Glomerular visceral epithelial cell (primary cell): ENCODE results near the gene LHFPL2.

Source experiments
- DNase-seq: peaks from one replicate; pipeline ENCODE4 v3.0.0-alpha.2; 2016; ENCODE audit errors: extremely low spot score

The LHFPL2 gene

DNA sequence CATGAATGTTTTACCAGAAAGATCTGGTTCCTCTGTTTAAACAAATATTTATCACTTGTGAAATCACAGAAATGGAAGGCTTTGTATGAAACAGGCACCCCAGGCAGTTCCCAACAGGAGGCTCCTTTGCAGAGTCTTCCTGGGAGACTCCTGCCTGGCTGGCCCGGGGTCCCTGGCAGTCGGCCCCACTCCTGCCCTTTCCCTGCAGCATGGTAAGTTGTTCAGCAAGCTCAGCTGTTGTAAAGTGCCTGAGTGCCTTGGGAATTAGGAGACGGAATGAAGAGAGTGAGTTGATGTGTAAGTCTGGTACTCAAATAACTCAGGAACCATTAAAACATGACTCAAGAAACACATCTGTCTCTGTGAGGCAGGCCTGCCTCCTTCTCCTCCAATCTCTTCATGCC lies 17.5 kb upstream of the LHFPL2 start:
- DNase-seq: no peak

DNA sequence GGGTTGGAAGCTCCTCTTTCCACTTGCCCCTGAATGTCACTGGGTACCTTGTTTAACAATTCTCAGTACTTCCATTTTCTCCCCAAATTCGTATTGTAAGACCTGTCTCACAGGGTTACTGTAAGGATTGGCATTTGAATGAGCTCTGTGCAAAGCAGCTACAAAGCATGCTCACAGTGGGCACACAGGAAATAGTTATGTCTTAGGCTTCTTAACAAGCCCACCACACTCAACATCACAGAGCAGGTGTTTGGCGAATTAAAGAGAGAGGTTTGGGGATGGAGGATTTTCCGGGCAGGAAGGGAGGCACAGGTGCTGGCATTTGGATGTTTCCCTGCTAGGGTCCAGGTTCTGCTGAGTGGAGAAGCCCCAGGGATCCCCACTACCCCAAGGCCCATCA lies 17.0 kb upstream of the LHFPL2 start:
- no peak for DNase-seq

DNA sequence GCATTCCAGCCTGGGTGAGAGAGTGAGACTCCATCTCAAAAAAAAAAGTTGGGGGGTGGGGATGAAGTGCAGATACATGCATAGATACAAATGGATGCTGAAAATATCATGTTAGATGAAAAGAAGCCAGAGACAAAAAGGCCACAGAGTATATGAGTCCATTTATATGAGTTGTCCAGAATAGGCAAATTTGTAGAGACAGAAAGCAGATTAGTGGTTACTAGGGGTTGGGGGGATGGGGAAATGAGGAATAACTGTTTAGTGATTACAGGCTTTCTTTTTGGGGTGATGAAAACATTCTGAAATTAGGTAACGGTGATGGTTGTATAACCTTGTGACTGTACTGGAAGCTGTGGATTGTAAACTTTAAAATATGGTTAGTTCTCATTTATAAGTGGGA lies 13.8 kb upstream of the LHFPL2 start:
- DNase-seq: no peak

DNA sequence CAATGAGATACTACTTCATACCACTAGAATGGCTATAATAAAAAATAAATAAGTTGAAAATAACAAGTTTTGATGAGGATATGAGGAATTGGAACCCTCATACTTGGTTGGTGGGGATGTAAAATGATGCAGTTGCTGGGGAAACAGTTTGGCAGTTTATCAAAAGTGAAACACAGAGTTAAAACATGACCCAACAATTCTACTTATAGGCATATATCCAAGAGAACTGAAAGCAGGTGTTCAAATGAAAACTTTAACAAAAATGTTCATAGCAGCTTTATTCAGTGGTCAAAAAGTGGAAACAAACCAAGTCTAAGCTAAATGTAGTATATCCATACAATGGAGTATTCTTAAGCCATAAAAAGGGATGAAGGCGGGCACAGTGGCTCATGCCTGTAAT lies 13.1 kb upstream of the LHFPL2 start:
- DNase-seq: no peak

DNA sequence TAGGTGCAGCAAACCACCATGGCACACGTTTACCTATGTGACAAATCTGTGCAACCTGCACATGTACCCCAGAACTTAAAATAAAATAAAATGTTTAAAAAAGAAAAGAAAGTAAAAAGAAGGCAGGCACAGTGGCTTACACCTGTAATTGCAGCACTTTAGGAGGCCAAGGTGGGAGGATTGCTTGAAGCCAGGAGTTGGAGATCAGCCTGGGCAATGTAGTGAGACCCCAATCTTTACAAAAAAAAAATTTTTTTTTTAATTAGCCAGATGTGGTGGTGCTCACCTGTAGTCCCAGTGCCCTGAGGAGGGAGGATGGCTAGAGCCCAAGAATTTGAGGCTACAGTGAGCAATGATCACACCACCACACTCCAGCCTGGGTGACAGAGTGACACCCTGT lies 12.5 kb upstream of the LHFPL2 start:
- no peak for DNase-seq

DNA sequence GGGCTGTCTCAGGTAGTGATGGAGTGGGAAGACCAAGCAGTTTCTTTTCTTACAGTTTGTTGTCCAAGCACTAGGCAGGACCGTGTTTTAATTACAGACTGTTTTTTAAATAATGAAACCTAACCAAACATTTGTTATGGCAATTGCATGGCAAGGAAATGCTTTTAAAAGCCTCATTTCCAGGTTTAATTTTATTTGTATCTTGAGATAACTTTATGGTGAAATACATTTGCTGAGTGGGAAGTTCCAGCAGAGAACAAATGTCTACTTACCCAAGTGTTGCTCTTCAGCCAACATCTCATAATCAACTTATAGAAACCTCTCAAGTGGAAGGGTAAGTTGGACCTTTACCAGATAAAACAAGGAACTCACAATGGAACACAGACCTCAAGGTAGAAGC lies 11.8 kb upstream of the LHFPL2 start:
- DNase-seq: no peak

DNA sequence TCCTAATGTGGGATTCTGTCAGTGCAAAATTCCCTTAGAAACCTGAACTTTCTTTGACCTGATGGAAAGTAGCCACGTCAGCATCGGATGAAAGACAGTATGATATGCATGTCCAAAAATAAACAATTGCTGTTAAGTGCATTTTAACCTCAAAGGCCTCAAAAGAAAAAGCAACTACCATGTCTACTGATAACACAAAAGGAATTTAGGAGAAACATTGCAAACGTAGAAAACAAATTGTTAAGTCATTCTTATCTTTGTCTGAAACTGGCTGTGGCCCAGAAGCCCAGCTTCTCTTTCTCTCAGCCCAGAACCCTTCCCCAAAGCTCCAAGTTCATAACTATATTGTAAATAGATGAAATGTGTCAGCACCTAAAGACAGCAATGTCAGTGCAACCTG lies 11.1 kb upstream of the LHFPL2 start:
- DNase-seq: no peak

DNA sequence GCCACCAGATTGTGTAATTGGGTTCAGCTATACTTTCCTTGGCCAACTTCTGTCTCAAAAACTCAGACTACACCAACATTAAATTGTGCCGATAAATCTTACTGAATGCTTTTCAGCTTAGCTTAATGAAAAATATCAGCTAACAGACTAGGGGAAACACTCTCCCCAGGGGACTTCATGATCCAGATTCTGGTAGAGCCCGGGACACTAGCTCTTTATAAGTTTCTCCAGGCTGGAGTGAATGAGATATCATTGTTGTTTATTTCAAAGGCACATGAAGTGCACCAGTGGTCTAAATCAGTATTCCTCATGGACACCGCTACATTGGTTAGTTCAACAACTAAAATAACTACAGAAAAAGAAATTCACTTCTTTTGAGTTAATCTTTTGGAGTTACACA lies 10.5 kb upstream of the LHFPL2 start:
- no peak for DNase-seq

DNA sequence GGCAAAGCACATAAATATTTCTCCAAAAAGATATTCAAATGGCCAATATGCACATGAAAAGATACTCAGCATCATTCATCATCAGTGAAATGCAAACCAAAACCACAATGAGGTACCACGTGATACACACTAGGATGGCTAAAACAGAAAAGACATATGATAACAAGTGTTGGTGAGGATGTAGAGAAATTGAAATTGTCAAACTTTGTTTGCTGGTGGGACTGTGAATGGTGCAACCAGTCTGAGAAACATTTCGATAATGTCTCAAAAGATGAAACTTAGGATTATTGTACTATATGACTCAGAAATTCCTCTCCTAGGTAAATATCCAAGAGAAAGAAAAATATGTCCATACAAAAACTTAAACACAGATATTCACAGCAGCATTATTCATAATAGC lies 8.6 kb upstream of the LHFPL2 start:
- no peak for DNase-seq

DNA sequence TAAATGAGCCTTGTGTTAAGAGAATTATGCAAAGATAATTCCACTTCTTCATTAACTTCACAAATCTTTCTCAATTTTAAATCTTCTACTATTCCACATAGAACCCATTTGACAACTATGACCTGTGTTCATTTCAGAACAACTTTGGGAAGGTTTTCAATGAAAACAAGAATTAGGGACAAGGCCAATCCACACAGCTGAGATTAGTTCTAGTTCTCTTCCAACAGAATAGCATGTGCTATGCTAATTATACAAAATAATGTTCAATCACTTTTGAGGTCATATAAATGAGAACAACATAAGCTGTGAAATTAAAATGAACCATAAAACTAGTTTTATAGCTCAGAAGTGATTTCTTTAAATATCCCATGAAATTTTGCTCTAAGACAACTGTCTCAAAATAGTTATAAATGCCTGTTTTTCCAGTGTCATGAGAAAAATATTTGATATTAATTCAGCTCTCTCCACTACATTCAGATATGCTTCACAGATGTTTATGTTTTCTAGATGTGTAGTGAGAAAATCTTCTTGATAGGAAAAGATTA lies 7.2 kb upstream of the LHFPL2 start:
- DNase-seq: no peak

DNA sequence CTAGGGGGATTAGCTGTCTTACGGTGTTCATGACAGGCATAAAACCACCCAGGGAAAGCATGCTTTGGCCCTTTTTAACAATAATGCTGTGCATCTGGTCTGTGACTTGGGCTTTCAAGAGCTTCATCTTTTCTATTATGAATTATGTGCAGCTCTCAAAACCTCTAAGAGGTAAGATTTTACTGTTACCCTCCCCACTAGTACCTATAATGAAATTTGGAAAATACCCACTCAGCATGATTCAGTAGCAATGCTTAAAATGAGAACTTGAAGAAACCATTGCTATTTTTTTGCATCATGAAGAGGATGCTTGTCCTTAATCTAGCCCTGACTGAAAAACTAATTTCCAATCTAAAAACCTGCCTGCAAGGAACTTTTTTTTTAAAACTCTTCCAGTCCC lies 5.8 kb upstream of the LHFPL2 start:
- no peak for DNase-seq

DNA sequence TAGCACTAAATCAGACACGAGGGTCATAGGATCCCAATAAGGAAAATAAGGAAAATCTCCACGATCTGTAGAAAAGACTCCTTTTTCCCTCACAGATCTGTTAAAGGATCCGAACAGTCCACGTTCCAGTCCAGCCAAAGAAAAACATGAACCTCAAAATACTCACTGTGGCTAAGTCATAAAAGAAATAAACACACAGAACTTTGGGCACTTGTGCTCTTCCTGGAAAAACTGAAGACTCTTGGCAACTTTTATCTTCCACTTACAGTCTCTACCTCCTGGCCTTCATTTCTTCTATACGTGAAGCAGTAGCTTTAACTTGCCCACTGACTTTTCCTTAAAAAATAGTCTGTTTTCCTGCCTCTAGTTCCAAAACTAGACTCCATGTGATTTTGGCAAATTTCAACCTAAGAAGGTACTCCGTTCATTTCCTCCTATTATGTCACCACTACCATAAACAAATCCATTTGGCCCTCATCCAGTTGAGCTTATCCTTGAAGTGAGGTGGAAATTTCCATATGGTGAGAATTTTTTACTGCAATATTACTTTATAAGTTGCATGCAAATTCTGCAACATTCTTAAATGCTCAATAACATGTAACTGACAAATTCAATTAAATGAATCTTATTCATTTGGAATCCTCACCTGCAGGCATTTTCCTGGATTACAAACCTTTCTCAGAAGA lies 5.3 kb upstream of the LHFPL2 start:
- DNase-seq: no peak

DNA sequence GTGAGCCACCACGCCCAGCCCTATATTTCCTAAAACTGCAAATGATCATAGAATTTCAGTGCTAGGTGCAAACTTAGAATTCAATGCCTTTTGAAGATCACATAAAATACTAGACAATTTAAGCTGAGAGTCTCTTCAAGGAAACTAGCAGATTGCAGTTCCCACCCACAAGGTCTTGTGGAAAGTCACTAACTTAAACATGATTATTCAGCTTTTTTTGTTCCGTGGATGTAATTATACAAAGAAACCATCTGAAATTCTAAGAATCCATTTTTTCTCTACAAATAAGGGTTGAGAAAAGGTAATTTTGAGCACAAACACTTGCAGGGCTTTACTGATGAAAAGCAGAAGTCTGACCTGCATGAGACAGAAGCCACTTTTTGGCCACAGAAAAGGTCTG lies 4.5 kb upstream of the LHFPL2 start:
- no peak for DNase-seq

DNA sequence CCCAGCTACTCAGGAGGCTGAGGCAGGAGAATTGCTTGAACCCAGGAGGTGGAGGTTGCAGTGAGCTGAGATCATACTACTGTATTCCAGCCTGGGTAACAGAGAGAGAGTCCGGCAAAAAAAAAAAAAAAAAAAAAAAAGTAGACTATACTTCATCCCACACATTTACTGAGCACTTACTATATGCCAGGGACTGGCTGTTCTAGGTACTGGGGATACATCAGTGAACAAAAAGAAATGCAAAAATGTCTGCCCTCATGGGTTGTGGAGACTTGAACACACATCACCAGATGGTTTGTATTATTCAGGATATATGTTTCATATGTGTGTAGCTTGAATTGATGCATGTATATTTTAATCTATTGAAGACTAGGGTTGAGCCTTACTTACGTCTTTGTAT lies 2.9 kb upstream of the LHFPL2 start:
- DNase-seq: no peak

DNA sequence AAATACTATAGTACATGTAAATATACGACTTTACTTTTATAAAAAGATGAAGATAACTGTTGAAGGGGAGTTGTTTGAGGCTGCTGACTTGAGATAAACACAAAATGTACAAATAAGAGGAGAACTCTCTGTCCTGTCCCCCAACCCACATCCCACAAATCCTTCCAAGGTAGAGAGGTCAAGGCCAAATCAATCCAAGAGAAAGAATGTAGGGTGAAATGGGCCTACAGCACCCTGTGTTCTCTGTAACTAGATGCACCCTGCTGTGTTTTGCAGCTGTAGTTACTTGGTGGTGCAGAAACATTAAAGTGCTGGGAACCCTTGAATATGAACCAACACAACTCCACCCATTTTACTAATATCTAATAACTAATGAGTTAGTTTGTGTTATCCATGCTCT lies 2.0 kb upstream of the LHFPL2 start:
- no peak for DNase-seq

DNA sequence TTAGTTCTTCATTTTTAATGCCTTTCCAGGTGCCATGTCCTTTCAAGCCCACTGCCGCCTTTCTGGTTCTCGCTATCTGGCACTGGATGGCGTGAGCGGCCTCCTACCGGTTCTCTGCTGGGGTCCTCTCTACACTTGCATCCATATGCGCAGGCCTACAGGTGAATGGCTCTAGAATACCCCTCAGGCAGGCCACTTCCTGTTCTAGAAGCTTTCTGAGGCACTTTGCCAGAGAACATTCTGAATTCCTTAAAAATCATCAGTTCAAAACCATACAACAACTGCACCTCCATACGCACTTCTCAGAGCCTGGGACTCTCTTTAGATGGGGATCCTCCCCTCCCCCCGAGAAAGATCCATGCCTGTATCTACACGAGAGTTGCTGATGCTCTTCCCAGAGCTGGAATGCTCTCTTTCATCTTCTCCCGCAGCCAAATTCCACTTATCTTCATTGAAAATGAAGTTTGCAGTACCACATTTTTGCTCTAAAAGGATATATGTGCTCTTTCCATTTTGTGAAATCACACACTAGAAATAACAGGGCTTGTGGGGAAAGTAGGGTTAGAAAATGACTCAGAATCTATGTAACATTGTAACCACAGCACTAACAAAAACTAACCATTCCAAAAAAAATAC lies 1.4 kb upstream of the LHFPL2 start:
- DNase-seq: no peak

DNA sequence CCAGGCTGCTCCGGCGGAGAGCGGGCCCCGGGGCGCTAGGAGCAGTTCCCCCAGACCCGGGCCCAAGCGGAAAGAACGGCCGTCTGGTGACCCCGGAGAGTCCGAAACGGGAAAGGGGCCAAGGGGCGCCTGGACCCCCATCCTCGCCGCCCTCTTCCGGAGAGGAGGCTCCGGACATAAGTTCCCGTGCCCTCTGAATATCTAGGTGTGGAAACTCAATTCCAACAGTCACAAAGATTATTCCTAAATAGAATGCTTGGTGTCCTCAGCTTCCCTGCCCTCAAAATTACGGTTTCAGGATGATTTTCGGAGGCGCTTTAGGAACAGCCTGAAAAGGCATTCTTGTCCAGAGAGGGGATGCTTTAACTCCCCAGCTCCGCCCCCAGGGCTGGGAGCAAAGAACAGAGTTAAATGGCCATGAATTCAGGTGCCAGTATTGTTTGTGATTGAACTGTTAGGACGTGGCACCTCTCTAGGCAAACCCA lies 681 bp upstream of the LHFPL2 start:
- DNase-seq: no peak

DNA sequence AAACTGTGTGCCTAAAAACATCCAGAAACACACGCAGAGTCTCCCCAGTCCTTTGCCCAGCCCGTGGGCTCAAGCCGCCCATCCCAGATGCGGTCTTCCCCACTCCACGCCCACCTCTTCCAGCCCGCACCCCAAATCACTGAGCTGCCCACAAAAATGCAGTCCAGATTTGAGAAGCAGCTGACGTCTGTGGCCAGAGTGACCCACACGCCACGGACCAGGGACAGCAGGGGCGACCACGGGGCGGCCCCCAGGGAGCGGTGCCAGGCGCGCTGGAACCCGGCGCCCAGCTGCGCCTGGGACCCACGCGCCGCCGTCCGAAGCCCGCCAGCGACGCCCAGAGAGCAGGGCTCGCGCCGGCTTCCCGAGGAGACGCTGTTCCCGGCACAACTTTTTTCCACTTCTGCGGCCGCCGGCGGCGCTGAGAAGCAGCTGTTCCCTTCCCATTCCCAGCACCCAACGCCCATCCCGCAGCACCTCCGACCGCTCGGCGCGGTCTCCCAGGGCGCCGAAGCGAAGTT lies 674 bp downstream of the LHFPL2 start:
- peak; percentile 66 for DNase-seq

DNA sequence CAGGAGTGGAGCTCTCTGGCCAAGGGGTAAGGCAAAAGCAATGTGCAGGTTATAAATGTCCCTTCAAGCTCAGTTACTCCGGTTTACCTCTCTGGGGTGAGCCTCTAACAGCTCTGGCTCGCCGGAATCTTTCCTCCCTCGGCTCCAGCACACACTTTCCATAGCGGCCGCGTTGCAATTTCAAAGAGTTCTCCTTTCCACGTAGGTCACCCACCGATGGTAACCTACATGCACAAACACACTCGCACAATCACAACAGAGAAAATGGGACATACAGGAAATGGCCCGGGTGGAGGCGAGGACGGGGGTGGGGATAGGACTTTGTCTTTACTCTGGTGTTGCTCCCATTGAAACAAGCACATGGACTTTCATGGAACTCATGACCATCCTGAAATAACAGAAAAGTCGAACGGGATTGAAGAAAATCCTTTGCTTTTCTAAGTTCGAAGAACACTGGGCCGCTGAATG lies 1.2 kb downstream of the LHFPL2 start:
- peak; percentile 50 for DNase-seq

DNA sequence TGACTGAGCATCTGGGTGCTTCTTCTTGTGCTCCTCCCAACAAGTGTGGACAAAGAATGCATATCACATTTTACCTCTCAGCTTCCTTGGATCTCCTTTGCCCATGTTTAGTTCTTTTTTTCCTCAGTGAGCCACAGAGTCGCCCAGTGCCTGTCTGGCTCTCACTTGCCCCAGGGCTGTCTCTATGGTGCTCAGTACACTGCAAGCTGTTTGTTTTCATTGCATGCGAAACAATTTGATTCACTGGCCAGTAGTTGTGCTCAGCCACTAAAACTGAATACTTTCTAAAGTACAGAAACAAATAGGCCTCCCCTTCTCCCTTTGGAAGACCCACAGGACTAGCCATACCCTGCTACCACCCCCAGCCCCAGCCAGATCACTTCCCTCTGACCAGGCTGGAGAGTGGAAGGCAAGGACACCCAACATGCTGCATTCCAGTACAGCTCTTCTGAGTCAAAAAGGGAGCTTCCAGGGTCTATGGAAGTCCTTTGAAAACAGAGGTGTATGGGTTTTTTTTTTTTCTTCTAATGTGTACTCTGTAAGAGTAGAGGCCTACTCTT lies 3.8 kb downstream of the LHFPL2 start:
- no peak for DNase-seq

DNA sequence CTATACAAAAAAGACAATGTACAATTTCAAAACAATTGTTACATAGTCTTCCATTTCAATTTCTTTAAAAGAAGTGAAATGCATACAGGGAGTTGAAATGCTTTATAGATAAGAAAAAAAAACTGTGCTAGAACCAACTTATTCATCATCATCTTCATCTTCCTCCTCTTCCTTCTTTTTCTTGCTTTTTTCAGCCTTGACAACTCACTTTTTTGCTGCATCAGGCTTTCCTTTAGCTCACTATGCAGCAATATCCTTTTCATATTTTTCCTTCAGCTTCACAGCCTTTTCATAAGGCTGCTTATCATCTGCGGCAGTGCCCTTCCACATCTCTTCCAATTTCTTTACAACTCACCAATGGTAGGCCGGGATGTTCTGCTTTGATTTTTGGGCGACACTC lies 4.4 kb downstream of the LHFPL2 start:
- no peak for DNase-seq

DNA sequence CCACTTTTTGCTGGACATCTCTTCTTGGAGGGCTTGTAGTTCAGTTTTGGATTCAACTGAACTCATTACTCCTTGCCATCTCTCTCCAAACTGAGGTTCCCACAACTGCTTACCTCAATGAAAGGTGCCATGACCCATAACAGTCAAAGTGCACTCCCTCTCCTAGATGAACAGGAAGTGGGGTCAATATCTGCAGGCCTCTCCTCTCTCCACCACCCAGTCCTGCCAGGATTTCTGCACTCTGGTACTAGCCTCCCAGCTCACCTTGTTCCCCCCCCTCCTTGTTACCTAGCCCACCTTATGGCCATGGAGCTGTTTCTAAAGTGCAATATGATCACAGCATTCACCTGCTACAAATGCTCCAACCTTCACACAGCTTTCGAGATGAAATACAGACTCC lies 5.9 kb downstream of the LHFPL2 start:
- DNase-seq: no peak
